Thyroid gland (tissue), 4 donors: ENCODE data around the gene ACTL8.

ENCODE experiments used
- CTCF ChIP-seq, 6 experiments: fragments of 200-600 bp in 3 of 6; fragments of 450-650 bp in 3 of 6; sonication (generic) in 3 of 6; IDR thresholded peaks; one replicate each; pipeline ENCODE4 v1.5.1; 2016 to 2019; ENCODE audit warnings: antibody characterized with exemption in 6 of 6, mild to moderate bottlenecking in 2 of 6, inconsistent platforms in 1 of 6, moderate library complexity in 1 of 6
- POLR2A ChIP-seq, 2 donors: fragments of 450-650 bp; IDR thresholded peaks; one replicate each; pipeline ENCODE4 v1.6.1; 2017; ENCODE audit warnings: antibody characterized with exemption in 2 of 2, mild to moderate bottlenecking in 2 of 2, moderate library complexity in 1 of 2

DNA sequence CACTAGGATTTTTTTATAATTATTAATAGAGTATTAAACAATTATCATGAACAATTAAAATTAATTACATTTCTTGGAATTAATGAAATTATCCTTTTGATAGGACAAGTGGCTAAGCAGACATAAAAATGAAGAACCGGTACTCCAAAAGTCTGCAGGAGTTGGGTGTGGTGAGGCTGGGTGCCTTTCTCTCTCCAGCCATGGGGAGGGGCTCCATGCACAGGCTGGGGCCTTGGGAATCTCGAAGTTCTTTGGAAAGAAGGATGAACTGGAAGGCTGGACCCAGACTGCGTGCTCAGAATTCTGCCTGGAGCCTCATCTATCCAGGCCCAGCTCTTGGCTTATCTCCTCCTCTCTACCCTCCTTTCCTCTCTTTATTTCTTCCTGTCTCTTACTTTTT is 94.1 kb downstream of the ACTL8 start:
- TF ChIP-seq CTCF (IDR thresholded peaks at IDR 0.05) (no peak), POLR2A (IDR thresholded peaks at IDR 0.05) (no peak)
